ENCODE results near the gene CDS2.

DNA sequence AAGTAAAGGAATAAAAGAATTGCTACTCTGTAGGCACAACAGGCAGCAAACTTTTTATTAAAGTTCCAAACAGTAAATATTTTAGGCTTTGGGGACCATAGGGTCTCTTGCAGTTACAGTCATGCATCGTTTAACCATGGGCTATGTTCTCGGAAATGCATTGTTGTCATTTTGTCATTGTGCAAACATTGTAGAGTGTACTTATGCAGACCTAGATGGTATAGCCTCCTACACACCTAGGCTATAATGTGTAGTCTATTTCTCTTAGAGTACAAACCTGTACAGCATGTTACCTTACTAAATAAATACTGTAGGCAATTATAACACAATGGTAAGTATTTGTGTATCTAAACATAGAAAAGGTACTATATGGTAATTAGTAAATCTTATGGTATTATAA, 54.7 kb downstream of the CDS2 start:
- TF ChIP-seq POLR2A (IDR thresholded peaks at IDR 0.05; ENCODE audit: borderline replicate concordance, extremely low read depth, insufficient read depth, insufficient read length) (no peak), YY1 (IDR thresholded peaks at IDR 0.05; ENCODE audit: extremely low read depth, insufficient replicate concordance, low read depth, low read length) (no peak), JUND (IDR thresholded peaks at IDR 0.05) (no peak), POLR2AphosphoS5 (IDR thresholded peaks at IDR 0.05; ENCODE audit: low read depth, low read length) (no peak), EZH2phosphoT487 (IDR thresholded peaks at IDR 0.05; ENCODE audit: borderline replicate concordance) (no peak)
- TF ChIP-seq, protein P1, sequence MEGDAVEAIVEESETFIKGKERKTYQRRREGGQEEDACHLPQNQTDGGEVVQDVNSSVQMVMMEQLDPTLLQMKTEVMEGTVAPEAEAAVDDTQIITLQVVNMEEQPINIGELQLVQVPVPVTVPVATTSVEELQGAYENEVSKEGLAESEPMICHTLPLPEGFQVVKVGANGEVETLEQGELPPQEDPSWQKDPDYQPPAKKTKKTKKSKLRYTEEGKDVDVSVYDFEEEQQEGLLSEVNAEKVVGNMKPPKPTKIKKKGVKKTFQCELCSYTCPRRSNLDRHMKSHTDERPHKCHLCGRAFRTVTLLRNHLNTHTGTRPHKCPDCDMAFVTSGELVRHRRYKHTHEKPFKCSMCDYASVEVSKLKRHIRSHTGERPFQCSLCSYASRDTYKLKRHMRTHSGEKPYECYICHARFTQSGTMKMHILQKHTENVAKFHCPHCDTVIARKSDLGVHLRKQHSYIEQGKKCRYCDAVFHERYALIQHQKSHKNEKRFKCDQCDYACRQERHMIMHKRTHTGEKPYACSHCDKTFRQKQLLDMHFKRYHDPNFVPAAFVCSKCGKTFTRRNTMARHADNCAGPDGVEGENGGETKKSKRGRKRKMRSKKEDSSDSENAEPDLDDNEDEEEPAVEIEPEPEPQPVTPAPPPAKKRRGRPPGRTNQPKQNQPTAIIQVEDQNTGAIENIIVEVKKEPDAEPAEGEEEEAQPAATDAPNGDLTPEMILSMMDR (IDR thresholded peaks at IDR 0.05 in 2 of 3, conservative IDR thresholded peaks at IDR 0.05 in 1 of 3; ENCODE audit: borderline replicate concordance in 1 of 3, insufficient read depth in 1 of 3, low read depth in 2 of 3, low read length in 2 of 3) = no peak
- TF ChIP-seq, protein P2, sequence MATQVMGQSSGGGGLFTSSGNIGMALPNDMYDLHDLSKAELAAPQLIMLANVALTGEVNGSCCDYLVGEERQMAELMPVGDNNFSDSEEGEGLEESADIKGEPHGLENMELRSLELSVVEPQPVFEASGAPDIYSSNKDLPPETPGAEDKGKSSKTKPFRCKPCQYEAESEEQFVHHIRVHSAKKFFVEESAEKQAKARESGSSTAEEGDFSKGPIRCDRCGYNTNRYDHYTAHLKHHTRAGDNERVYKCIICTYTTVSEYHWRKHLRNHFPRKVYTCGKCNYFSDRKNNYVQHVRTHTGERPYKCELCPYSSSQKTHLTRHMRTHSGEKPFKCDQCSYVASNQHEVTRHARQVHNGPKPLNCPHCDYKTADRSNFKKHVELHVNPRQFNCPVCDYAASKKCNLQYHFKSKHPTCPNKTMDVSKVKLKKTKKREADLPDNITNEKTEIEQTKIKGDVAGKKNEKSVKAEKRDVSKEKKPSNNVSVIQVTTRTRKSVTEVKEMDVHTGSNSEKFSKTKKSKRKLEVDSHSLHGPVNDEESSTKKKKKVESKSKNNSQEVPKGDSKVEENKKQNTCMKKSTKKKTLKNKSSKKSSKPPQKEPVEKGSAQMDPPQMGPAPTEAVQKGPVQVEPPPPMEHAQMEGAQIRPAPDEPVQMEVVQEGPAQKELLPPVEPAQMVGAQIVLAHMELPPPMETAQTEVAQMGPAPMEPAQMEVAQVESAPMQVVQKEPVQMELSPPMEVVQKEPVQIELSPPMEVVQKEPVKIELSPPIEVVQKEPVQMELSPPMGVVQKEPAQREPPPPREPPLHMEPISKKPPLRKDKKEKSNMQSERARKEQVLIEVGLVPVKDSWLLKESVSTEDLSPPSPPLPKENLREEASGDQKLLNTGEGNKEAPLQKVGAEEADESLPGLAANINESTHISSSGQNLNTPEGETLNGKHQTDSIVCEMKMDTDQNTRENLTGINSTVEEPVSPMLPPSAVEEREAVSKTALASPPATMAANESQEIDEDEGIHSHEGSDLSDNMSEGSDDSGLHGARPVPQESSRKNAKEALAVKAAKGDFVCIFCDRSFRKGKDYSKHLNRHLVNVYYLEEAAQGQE (IDR thresholded peaks at IDR 0.05; ENCODE audit: low read depth) = no peak
- TF ChIP-seq, protein P3, sequence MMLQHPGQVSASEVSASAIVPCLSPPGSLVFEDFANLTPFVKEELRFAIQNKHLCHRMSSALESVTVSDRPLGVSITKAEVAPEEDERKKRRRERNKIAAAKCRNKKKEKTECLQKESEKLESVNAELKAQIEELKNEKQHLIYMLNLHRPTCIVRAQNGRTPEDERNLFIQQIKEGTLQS (IDR thresholded peaks at IDR 0.05) = no peak
- TF ChIP-seq, protein P4, sequence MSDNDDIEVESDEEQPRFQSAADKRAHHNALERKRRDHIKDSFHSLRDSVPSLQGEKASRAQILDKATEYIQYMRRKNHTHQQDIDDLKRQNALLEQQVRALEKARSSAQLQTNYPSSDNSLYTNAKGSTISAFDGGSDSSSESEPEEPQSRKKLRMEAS (IDR thresholded peaks at IDR 0.05) = no peak
